Dermis blood vessel endothelial cell (primary cell): ENCODE results near the gene MS4A4A. TPM values are rescaled to one million over a fixed set of nuclear protein-coding genes. Genes with fewer than 3 reads are reported as not detected.

Experiments
- DNase-seq: peaks from one replicate; pipeline ENCODE4 v3.0.0; 2010
- total RNA-seq: library from RNA; depleted of rRNA; stranded (reverse); fragments of >200 nt; gene quantifications from 2 replicates; pipeline ENCODE4 v1.2.3, GENCODE V29; 2014

MS4A4A gene
- total RNA-seq, 1 donor from 2014 or later = not detected

DNA sequence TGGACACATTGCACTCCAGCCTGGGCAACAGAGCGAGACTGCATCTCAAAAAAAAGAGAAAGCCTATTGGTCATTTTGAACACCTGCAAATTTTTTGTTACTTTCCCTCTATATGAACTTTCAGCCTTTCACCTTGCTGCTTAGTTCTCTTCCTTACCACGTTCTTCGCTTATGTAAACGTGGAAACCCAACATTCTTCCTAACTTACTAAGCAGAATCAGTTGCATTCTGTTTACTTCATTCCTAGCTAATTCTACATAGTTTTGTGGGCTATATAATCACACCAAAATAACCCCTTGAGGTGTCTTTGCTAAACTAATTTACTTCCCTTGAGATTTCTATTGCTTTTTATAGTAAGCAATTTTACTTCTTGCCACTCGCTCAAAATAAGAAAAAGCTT is 23.2 kb downstream of the MS4A4A start:
- no peak for DNase-seq

DNA sequence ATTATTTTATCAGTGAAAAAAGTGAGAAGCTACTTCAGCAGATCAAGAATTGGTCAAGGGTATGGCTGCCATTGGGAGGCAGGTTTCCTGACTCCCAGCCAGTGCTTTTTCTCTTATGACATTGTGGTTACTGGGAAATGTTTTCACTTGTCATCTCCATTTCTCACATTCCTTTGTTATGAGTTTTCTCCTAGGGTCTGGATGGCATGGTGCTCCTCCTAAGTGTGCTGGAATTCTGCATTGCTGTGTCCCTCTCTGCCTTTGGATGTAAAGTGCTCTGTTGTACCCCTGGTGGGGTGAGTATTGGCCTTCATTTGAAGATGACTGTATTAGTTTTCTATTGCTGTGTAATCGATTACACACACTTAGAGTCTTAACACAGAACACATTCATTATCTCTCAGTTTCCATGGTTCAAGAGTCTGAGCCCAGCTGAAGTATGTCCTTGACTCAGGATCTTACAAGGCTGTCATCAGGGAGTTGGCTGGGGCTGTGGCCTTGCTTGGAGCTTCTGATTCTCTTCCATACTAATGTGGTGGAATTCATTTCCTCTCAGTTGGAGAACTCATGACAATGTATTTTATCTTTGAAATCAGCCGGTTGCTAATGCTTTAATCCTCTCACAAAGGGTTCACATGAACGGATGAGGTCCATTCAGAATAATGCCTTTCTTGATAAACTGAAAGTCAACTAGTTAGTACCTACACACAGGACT is 25.6 kb downstream of the MS4A4A start:
- peak; percentile 4 for DNase-seq

DNA sequence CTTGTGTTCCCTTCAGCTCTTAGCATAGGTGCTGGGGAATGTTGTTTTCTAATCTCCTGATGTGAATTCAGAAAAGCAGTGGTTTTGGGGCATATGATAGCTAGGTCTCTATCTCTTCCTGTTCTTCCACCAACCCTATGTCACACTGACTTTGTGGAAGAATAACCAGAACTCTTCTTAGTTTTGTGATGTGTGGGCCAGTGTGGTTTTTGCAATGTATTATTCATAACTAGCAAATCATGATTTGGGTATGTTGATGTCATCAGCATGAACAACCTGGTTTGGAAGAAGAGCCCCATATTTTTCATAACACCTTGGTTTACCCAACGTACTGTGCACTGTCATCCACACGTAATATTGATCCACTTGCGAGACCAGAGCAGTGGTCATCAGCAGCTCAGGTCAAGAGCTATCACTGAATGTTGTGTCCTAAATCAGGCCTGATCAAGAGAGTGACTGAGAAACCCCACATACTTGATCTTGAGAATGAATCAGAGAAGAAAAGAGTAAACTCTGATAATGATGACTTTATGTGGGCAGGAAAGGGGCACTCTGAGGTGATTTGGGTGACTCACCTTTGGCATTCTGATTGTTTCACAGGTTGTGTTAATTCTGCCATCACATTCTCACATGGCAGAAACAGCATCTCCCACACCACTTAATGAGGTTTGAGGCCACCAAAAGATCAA is 27.2 kb downstream of the MS4A4A start:
- DNase-seq = no peak

DNA sequence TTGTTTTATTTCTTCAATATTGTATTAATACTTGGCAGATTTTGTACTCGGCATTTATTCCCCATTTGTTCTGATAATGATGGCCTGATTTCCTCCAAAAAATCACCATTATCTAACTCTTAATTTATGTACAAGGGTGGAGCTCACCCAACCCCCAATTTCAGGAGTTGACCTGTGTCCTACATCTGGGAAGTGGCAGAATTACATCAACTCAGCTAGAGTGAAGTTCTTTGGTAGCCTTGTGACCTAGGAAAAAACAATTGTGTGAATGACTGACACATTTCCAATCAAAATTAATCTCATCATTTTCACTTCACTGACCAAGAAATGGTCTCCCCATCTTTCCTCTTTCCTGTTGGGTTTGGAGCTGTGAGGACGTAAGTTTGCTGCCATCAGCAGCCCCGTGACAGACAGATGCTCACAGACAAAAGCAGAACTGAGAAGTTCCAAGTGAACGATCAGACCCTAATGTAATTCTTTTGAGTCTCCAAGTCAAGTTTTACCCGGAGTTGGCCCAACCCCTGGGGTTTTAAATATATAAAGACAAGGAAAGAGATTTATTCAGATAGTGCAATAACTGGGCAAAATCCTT is 30.0 kb downstream of the MS4A4A start:
- DNase-seq = no peak

DNA sequence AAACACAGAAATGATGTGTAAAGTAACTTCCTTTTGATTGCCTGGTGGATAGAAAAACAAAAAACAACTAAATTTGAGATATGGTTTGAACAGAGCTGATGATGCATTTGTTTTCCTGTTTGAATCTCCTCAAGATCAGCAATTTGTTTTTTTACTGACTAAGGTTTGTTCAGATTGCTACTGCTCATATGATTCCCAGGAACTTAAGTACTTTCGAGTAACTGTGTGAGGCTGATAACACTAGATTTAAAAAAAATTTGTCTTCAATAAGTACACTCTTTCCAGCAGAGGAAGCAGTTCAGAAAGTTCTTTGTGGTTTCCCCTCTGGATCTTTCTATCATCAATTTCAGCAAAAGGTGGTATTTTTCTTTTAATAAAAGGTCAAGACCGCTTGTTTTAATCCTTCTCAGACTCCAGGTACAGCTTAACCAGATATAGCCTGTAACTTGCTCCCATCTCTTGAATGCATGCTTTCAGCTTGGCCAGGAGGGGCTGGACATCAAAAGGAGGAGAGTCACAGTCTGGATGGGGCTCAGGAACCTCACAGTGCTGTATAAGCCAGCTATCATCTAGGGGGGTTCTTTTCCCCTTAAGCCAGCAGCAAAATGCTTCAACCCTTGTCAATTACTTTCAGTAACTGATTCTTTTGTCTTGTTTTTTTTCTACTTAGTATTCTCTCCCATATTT is 34.3 kb downstream of the MS4A4A start:
- DNase-seq = peak; percentile 18

DNA sequence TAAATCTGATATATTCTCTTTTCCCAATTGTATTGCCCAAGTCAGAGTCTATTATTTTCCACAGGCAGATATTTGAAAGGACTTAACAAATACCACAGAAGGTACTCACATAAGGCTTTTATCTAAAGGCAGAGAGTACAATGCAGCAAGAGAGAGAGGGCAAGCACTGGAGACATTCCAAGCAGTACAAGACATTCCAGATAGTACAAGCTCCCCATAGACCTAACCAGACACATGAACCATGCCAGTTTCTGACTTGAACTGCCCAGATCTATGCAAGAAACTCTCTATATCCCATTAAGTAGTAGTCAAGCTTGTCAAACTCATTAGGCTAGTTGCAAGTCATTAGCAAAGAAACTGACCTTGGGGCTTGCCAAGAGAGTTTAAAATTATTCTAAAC is 35.4 kb downstream of the MS4A4A start:
- no peak for DNase-seq

DNA sequence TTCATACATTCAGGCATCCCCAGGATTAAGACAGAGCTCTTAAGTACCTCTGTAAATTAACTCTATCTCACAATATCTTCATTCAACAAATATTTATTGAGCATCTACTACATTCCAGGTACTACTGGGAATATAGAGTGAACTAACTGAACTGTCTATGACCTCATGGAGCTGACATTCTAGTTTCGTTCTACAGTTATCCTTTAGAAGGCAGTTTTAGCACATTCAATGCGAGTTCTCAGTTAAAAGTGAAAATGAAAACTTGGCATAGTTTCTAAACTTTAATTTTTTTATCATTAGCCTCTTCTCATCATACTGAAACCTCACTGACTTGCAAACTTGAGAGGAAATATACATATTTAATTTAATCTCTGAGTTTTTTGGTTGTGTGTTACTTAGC is 35.9 kb downstream of the MS4A4A start:
- DNase-seq = no peak

DNA sequence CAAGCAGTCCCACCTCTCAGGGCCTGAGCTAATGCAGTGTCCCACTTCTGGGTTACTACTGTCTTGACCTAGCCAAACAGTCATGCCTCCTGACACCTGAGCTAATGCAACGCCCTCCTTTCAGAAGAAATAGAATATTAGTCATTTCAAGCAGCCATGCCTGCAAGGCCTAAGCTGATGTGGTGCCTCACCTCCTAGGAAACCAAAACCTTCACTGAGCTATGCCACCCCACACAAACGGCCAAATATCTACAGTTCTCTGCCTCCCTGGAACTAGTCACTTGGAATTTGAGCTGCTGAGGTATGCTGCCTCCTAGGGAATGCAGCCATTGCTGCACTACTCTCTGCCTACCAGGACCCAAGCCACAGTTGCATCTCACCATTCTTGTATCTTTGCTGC is 38.3 kb downstream of the MS4A4A start:
- DNase-seq = no peak

DNA sequence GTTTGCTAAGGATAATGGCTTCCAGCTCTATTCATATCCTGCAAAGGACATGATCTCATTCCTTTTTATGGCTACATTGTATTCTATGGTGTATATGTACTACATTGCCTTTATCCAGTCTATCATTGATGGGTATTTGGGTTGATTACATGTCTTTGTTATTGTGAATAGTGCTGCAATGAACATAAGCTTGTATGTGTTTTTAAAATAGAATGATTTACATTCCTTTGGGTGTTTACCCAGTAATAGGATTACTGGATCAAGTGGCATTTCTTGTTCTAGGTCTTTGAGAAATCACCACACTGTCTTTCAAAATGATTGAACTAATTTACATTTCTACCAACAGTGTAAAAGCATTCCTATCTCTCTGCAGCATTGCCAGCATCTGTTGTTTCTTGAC is 40.6 kb downstream of the MS4A4A start:
- no peak for DNase-seq

DNA sequence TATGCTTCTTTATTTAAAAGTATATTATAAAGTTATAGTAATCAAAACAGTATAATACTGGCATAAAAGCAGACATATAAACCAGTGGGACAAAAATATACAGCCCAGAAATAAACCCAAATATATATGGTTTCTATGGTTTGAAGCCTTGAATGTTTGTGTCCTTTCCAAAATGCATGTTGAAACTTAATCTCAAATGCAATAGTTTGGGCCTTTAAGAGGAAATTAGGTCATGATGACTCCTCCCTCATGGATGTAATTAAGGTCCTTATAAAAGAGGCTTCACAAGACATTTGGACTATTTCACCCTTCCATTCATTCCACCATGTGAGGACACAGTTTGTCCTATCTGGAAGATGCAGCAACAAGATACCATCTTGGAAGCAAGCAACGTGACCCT is 46.5 kb downstream of the MS4A4A start, which contains the start of gene MS4A6E:
Gene MS4A6E, plus strand, starts transcription at position 301 of the 400 bp plus-strand sequence. CDS start 7,641 bp downstream, outside the sequence.
- no peak for DNase-seq

DNA sequence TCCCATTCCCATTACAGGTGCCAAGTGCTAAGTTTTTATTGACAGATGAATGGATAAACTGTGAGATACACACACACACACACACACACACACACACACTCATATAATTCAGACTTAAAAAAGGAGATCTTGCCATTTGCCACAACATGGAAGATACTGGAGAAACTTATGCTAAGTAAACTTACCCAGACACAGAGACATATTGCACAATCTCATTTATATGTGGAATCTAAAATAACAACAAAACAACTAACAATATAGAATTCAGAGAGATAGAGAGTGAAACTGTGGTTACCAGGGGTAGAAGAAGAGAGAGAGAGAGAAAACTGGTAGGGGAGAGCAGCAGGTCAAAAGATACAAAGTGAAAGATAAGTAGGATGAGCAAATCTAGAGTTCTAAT is 48.0 kb downstream of the MS4A4A start:
- DNase-seq = no peak

DNA sequence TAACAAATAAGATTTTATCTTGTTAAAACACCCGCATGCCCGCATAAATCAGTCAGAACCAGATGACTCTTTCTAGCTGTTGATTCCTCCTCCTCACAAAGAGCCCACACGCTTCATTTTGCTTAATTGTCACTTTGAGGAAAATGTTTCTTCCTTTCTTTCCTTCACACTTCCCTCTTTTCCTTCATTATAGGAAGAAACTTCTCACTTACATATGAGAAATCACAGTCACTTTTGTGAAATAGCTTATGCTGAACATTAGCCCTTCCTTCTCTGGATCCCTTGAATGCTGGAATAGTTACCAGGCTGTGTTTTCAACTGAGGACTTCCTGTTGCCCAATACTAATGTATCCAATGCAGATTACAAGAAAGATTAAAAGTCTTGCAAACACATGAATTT is 52.4 kb downstream of the MS4A4A start:
- DNase-seq = no peak

DNA sequence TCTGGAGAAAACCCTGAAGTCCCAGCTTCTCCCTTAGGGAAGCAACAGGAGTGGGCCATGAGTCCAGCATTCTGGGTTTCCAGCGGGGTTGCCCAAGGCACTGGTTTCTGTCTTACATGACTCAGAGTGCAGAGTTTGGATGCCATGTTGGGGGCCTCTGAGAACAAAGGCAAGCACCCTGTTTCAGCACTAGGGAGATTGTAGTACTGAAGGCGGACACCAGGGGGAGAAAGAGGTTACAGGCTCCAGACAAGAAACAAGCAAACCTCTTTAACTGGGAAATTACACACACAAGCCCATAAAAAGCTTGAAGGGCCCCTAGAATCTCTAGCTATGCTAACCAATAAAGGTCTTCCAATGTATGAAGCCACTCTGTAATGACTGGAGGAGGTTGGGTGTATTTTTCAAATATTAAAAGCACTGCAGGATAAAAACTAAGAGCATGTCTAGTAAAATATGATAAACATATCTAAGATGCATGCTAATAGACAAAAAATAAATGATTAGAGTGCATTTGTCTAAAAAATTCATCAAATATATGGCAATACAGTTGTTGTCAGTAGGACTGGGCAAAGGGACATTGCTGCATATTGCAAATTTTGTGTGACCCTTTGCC is 53.6 kb downstream of the MS4A4A start:
- peak; percentile 82 for DNase-seq

DNA sequence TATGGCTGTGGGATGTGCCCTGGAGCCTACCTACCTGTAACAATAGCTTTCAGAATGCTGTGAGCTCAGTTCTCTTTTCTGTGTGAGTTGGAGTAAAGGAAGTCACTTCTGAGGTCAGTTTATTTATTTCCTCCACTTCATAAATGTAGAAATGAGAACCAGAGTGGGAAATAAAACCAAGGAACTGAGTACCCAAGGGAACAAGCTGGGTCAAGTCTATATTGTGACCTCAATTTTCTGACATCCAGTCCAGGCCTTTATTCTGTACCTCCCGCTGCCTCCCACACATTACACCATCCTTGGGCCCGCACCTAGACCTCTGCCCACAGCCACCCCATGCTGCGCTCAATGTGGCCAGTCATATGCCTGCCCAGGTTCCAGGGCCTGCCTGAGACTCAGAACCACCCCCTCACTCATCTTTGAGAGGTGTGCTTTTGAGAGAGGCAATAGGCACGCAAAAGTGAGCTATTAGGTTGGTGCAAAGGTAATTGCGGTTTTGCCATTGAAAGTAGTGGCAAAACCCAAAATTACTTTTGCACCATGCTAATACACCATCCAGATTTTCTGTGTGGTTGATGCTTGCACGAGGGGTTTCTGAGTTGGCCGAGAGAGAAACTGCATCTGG is 56.4 kb downstream of the MS4A4A start:
- no peak for DNase-seq

DNA sequence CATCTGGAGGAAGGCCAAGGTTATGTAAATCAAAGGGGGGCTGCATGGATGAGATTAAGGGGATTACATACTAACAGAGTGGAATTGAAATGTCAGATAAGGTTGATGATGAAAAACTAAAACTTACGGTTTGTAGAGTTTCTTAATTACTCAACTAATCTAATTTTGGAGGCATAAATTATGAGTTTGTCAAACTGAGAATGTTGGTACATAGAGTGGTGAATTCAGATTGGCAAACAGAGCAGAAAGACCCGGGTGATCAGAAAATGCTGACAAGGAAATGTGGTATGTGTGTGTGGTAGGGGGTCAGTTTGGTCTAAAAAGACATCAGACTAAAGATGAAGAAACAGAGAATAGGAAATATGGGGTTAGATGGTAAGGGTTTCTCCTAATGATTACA is 57.6 kb downstream of the MS4A4A start:
- DNase-seq = no peak

DNA sequence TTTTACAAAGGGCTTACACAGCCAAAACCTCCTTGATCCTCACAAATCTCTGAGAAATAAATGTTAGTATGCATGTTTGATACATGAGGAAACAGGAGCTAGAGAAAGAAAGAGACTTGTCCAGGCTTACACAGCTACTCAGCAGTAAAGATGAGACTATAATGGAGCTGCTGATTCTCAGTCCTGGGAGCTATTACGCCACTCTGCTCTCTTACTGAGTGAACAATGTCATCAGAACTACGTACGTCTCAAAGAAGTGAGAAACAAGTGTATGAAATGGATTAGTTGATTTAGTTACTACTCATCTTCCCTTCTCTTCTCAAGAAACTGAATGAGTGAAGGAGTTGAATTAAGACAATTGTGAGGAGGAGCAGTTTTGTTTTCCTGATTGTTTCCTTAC is 58.9 kb downstream of the MS4A4A start:
- no peak for DNase-seq

DNA sequence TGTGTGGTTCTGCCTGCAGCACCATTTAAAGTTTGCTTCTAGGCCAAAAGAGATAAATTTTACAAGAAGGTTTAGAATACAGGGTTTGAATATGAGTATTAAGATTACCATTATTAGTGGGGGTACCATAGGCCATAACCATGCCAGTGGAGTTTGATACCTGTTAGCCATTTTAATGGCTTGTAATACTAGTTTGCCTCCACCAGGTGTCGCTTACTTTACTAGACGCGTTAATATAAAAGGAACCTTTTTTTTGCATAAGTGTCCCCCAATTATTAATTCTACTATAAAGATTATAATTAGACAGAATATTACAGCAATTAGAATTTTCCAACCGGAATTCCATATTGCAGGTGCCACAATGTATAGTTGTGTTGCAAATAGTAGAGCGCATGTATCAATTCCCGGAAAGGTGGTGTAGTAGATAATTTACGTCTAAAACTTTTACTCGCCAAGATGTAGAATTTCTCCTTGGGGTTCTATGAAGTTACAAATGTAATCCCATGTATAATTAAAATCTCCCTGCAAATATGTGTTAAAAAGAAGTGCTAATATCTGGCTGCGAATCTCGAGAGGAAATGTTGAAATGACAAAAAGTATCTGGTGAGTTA is 62.7 kb downstream of the MS4A4A start:
- peak; percentile 47 for DNase-seq

DNA sequence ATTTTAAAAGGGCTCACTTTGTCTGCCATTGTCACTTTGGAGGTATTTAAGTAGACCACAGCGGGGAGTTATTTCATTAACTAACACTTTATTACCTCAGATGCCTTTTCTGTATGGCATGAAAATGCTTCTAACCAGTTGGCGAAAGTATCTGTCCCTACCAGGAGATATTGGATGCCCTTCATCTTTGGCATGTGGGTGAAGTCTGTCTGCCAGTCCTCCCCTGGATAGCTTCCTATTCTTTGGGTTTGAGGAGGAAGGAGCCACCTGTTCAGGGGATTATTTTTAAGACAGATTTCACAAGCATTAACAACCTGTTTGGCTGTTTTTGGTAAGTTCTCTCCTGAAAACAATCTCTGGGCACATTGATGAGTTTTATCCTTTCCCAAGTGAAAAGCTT is 63.7 kb downstream of the MS4A4A start:
- DNase-seq = no peak

DNA sequence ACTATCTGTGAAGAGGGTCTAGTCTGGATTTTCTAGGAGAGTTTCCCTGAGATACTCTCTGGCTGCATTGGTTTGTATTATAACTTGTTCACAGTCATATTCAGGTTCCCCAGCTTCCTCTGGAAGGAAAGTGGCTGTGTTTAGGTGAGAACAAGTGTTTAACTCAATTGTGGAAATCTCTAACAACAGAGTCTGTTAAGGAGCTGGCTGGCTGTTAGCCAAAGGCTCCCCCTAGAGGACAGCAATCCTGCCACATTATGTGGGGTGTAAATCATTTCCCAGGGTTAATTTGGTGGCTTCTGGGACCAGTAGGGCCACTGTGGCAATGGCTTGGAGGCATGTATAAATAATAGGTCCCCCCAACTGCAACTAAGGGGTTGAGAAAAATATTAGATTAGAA is 65.0 kb downstream of the MS4A4A start:
- peak; percentile 64 for DNase-seq

DNA sequence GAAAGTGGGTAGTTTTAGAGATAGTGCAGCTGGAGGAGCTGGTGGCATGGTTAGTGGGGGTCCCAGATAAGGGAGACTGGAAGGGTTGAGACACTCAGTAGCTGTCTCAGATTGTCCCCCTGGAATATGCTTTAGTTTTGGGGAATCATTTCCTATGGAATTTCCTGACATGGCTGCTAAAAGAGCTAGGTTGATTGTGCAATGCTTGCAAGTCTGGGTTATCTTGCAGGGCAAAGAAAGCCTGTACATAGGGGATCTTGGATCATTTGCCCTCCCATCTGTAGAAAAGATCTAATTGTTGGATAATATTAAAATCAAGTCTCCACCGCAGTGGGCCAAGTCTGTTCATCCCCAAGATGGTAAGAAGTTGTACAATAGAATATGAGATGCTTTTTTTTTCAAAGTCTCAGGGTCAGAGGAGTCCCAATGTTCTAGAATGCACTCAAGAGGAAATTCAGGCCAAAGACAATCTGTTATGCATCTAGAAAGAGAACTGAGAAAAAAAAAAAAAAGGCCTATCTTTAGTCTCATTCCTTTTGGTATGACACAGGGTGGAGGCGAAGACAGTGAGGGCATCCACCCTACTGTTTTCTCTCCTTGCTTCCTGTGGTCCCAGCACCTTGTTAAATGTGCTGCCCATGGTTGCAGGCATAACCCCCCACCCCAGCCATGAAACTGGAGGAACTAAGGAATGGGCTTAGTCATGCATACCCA is 66.8 kb downstream of the MS4A4A start:
- no peak for DNase-seq

DNA sequence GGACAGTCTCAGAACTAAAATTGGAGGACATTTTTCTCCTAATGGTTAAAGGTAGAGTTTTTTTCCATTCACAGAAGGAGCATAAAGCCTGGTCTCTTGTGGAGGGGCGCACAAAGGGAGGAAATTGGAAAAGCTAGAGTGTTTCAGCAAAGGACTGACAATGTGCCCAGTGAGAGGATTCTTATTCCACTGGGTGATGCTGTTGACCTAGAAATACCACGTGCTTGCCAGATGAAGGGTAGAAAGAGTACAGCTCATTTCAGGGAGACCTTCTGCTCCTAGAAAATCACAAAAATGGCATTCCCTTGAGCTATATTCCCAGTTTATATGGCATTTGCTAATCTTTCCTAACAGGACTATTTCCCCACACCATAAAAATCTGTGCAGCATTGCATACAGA is 67.7 kb downstream of the MS4A4A start:
- DNase-seq = no peak
